Lower leg skin (tissue), 4 donors: ENCODE results near the gene SENP6. TPM values are rescaled to one million over a fixed set of nuclear protein-coding genes. Genes with fewer than 3 reads are reported as not detected.
"Not testable (repeated sequence)": the region's sequence is repeated elsewhere in the genome, so short reads cannot be mapped to it uniquely, and the experiment has no call there.

Experiments
- DNase-seq, 2 donors: peaks; one replicate each; pipeline ENCODE4 v3.0.0-alpha.2; 2019; ENCODE audit warnings: low spot score in 2 of 2
- H3K4me3 ChIP-seq: fragments of 200-600 bp; sonication (generic); 2 replicates; pipeline ENCODE4 v1.5.1; 2017; ENCODE audit warnings: mild to moderate bottlenecking, low read depth; ENCODE audit not compliant: poor library complexity, severe bottlenecking
- POLR2A ChIP-seq, 2 donors: fragments of 450-650 bp; IDR thresholded peaks; one replicate each; pipeline ENCODE4 v1.6.1; 2016 to 2017; ENCODE audit warnings: antibody characterized with exemption in 2 of 2, mild to moderate bottlenecking in 1 of 2, moderate library complexity in 1 of 2
- WGBS, 2 donors: methylation state at CpG; one replicate each; pipeline ENCODE4 v1.1.5; 2018; 5-methylcytosine and 5-hydroxymethylcytosine counted together
- intact Hi-C: fragments of 100-400 bp; cut with DNase I; formaldehyde crosslinking; loops from one replicate; pipeline ENCODE4 v1.15.0; 2023; ENCODE audit warnings: low total_unique reads
- total RNA-seq, 4 donors: library from RNA; depleted of rRNA; stranded (reverse); fragments of >200 nt; gene quantifications; one replicate each; pipeline ENCODE4 v1.1.0, GENCODE V29; 2016
- TF ChIP-seq, protein P1 (sequence below), 3 donors: fragments of 450-650 bp; IDR thresholded peaks; one replicate each; pipeline ENCODE4 v1.5.1; 2016; ENCODE audit warnings: antibody characterized with exemption in 3 of 3, mild to moderate bottlenecking in 3 of 3, moderate library complexity in 2 of 3

Gene SENP6
- total RNA-seq, 4 donors from 2014 or later = 55.4 to 80.0 (median 63.1) TPM

DNA sequence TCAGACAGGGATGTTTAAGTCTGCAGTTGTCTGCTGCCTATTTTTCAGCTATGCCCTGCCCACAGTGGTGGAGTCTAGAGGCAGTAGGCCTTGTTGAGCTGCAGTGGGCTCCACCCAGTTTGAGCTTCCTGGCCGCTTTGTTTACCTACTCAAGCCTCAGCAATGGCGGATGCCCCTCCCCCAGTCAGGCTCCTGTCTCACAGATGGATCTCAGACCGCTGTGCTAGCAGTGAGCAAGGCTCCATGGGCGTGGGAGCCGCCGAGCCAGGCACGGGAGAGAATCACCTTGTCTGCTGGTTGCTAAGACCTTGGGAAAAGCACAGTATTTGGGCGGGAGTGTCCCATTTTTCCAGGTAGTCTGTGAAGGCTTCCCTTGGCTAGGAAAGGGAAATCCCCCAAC lies 86.3 kb downstream of the SENP6 start:
- H3K4me3 ChIP-seq, DNase-seq, intact Hi-C loops: not testable (repeated sequence)
- WGBS, 2 donors = 98 to 99% methylated on average over 8 of the region's 8 CpGs

DNA sequence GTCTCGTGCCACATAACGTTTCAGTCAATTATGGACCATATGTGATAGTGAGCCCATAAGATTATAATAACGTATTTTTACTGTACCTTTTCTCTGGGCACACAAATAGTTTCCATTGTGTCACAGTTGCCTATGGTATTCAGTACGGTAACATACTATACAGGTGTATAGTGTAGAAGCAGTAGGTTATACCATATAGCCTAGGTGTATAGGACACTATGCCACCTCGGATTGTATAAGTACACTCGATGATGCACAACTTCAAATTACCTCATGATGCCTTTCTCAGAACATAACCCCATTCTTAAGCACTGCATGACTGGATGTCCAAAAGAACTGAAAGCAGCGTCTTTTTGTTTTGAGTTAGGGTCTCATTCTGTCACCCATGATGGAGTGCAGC lies 87.9 kb downstream of the SENP6 start:
- DNase-seq = no peak
- H3K4me3 ChIP-seq = no peak overlapping the region
- TF ChIP-seq POLR2A (IDR thresholded peaks at IDR 0.05) = no peak
- TF ChIP-seq, protein P1, sequence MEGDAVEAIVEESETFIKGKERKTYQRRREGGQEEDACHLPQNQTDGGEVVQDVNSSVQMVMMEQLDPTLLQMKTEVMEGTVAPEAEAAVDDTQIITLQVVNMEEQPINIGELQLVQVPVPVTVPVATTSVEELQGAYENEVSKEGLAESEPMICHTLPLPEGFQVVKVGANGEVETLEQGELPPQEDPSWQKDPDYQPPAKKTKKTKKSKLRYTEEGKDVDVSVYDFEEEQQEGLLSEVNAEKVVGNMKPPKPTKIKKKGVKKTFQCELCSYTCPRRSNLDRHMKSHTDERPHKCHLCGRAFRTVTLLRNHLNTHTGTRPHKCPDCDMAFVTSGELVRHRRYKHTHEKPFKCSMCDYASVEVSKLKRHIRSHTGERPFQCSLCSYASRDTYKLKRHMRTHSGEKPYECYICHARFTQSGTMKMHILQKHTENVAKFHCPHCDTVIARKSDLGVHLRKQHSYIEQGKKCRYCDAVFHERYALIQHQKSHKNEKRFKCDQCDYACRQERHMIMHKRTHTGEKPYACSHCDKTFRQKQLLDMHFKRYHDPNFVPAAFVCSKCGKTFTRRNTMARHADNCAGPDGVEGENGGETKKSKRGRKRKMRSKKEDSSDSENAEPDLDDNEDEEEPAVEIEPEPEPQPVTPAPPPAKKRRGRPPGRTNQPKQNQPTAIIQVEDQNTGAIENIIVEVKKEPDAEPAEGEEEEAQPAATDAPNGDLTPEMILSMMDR (IDR thresholded peaks at IDR 0.05) = no peak
- intact Hi-C loops = no loop called here
- WGBS, 2 donors = 80 to 94% methylated on average over 6 to 7 of the region's 7 CpGs

GRCh38 chr6:75691012-75691411 lies 89.3 kb downstream of the SENP6 start:
- intact Hi-C loops = no loop called here
- no peak for TF ChIP-seq POLR2A (IDR thresholded peaks at IDR 0.05)
- TF ChIP-seq, protein P1 (IDR thresholded peaks at IDR 0.05) = no peak
- no peak overlapping the region for H3K4me3 ChIP-seq
- DNase-seq = no peak
- WGBS, 2 donors = 91 to 92% methylated on average over 6 of the region's 6 CpGs

- no peak for TF ChIP-seq POLR2A (IDR thresholded peaks at IDR 0.05)
- TF ChIP-seq, protein P1 (IDR thresholded peaks at IDR 0.05) = no peak
- intact Hi-C loops = no loop called here
- no peak overlapping the region for H3K4me3 ChIP-seq
- WGBS, 2 donors = 63 to 80% methylated on average over 1 of the region's 1 CpG
- DNase-seq = no peak
These were observed 91.9 kb downstream of the SENP6 start for GRCh38 chr6:75693534-75693933.

DNA sequence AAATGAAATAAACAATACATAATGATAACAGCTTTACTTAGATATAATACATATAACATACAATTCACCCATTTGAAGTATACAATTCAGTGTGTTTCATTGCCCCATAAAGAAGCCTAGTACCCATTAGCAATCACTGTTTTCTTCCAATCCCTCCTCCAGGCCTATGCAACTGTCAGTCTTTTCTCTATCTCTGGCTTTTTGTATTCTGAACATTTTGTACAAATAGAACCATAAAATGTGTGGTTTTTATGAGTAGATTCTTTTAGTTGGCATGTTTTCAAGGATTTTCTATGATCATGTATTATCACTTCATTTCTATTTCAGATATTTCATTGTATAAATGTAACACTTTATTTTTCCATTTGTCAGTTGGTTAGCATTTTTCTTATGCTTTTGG lies 92.7 kb downstream of the SENP6 start:
- TF ChIP-seq, protein P1 (IDR thresholded peaks at IDR 0.05) = no peak
- no peak for TF ChIP-seq POLR2A (IDR thresholded peaks at IDR 0.05)
- intact Hi-C loops = no loop called here
- H3K4me3 ChIP-seq = no peak overlapping the region

GRCh38 chr6:75708334-75708733 lies 106.7 kb downstream of the SENP6 start:
- 99 to 100% methylated on average over 4 of the region's 4 CpGs for WGBS, 2 donors
- DNase-seq, H3K4me3 ChIP-seq, intact Hi-C loops: not testable (repeated sequence)

More for the DNA sequence above, 92.7 kb downstream of the SENP6 start:
- DNase-seq = no peak

DNA sequence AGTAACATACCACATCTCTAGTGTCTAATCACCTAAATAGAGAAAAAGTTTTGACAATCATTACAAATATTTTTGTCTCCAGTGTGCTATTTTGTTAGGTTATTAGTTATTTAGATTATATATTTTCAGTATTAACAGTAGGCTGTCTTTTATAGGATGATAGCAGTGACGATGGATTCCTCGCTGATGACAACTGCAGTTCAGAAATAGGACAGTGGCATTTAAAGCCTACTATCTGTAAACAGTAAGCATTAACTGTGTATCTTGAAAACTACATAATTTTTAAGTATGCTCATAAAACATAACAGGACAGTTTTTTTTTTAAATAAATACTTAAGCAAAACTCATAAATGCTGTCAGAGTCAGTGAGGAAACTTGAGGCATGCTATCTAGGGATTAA lies 109.5 kb downstream of the SENP6 start:
- intact Hi-C loops = no loop called here
- no peak for DNase-seq
- 91 to 99% methylated on average over 2 of the region's 2 CpGs for WGBS, 2 donors
- no peak overlapping the region for H3K4me3 ChIP-seq
- no peak for TF ChIP-seq POLR2A (IDR thresholded peaks at IDR 0.05)
- TF ChIP-seq, protein P1 (IDR thresholded peaks at IDR 0.05) = no peak
